Measurements from ENCODE around the gene ARAP1.

Gene ARAP1

GRCh38 chr11:72635933-72636332, 116.3 kb downstream of the ARAP1 start:
- no peak for DNase-seq (ENCODE audit: low spot score)

GRCh38 chr11:72635309-72635915, 116.8 kb downstream of the ARAP1 start:
- DNase-seq (ENCODE audit: low spot score) = no peak
